T-cell (primary cell): Measurements from ENCODE around the gene ADAM19. TPM values are rescaled to one million over a fixed set of nuclear protein-coding genes. Genes with fewer than 3 reads are reported as not detected.

Experiments used
- ATAC-seq, 4 experiments: fragments of 200-7000 bp in 3 of 4; fragments of 150-1000 bp in 1 of 4; cut with Tn5 transposase; replicated peaks in 1 of 4; 1 replicate in 3 of 4; 2 replicates in 1 of 4; pipeline ENCODE4 v1.10.0; 2021; ENCODE audit warnings: moderate library complexity in 3 of 4, mild to moderate bottlenecking in 2 of 4, moderate number of reproducible peaks in 1 of 4
- CTCF ChIA-PET, 2 donors: fragments of 300-600 bp; sonication (Branson Sonifier 250); formaldehyde crosslinking; loops; one replicate each; lab custom pipeline; 2022; ENCODE audit warnings: antibody characterized with exemption in 2 of 2; lab: Charles Lee
- POLR2A ChIA-PET, 2 donors: fragments of 300-600 bp; sonication (Branson Sonifier 250); formaldehyde crosslinking; loops; one replicate each; lab custom pipeline; 2022; ENCODE audit warnings: antibody characterized with exemption in 2 of 2; lab: Charles Lee
- DNase-seq, 35 experiments: peaks; one replicate each; pipeline versions ENCODE4 v3.0.0 to v3.0.0-alpha.2; 2013 to 2023
- H3K27ac ChIP-seq: one replicate; pipeline ENCODE4 v1.5.1; 2013; ENCODE audit warnings: low read length
- H3K27me3 ChIP-seq, 2 experiments: replicated peaks in 1 of 2; 1 replicate in 1 of 2; 2 replicates in 1 of 2; pipeline versions ENCODE4 v1.6.1 to v1.7.0; 2013; ENCODE audit warnings: low read length in 1 of 2, mixed read lengths in 1 of 2; ENCODE audit not compliant: control insufficient read depth in 2 of 2, insufficient read depth in 2 of 2; ENCODE audit errors: extremely low read depth in 1 of 2
- H3K36me3 ChIP-seq, 2 donors: 1 replicate in 1 of 2; 2 replicates in 1 of 2; pipeline versions ENCODE4 v1.6.1 to v1.7.0; 2013; ENCODE audit warnings: low read length in 1 of 2; ENCODE audit not compliant: control insufficient read depth in 2 of 2, insufficient read depth in 1 of 2; ENCODE audit errors: extremely low read depth in 1 of 2
- H3K4me1 ChIP-seq, 2 experiments: 1 replicate in 1 of 2; 2 replicates in 1 of 2; pipeline versions ENCODE4 v1.6.1 to v1.7.0; 2013; ENCODE audit warnings: low read length in 2 of 2, mixed read lengths in 1 of 2; ENCODE audit not compliant: insufficient read depth in 2 of 2, control insufficient read depth in 1 of 2; ENCODE audit errors: extremely low read depth in 1 of 2
- H3K4me3 ChIP-seq, 2 donors: 1 replicate in 1 of 2; 2 replicates in 1 of 2; pipeline versions ENCODE4 v1.5.1 to v1.7.0; 2013; ENCODE audit warnings: mild to moderate bottlenecking in 2 of 2, low read length in 1 of 2, moderate library complexity in 1 of 2; ENCODE audit not compliant: control insufficient read depth in 1 of 2; ENCODE audit errors: extremely low read depth in 1 of 2
- H3K9me3 ChIP-seq: 2 replicates; pipeline ENCODE4 v1.7.0; 2013
- H3K27ac Mint-ChIP-seq, 2 donors: one replicate each; pipeline ENCODE4 v1.8.0; 2020 to 2021; ENCODE audit warnings: mild to moderate bottlenecking in 2 of 2, mixed read lengths in 2 of 2
- H3K27me3 Mint-ChIP-seq, 2 donors: one replicate each; pipeline ENCODE4 v1.8.0; 2021 to 2022; ENCODE audit warnings: mixed read lengths in 2 of 2
- H3K36me3 Mint-ChIP-seq: one replicate; pipeline ENCODE4 v1.8.0; 2021; ENCODE audit warnings: mixed read lengths
- H3K4me1 Mint-ChIP-seq, 3 donors: one replicate each; pipeline ENCODE4 v1.8.0; 2020 to 2022; ENCODE audit warnings: mixed read lengths in 3 of 3, mild to moderate bottlenecking in 1 of 3
- H3K4me3 Mint-ChIP-seq, 3 donors: one replicate each; pipeline ENCODE4 v1.8.0; 2020 to 2022; ENCODE audit warnings: mild to moderate bottlenecking in 3 of 3, mixed read lengths in 3 of 3, moderate library complexity in 3 of 3
- H3K9me3 Mint-ChIP-seq, 3 donors: one replicate each; pipeline ENCODE4 v1.8.0; 2020 to 2022; ENCODE audit warnings: mixed read lengths in 3 of 3
- WGBS: methylation state at CpG from one replicate; pipeline ENCODE4 v1.1.5; 2013; ENCODE audit warnings: missing lambda C conversion rate; ENCODE audit not compliant: insufficient coverage; 5-methylcytosine and 5-hydroxymethylcytosine counted together
- total RNA-seq, 35 experiments: library from RNA in 6 of 35; stranded (reverse) in 6 of 35; fragments of 120-200 nt in 1 of 35; gene quantifications; one replicate each; pipeline versions ENCODE4 v1.2.1 to v1.2.4 and lab custom pipeline; 2013 to 2026

ADAM19 gene
- total RNA-seq, 5 donors from 2014 or later (not counting 1 experiment from before 2014, with no cell fraction given) = 30.7 to 64.1 (median 41.8) TPM

DNA sequence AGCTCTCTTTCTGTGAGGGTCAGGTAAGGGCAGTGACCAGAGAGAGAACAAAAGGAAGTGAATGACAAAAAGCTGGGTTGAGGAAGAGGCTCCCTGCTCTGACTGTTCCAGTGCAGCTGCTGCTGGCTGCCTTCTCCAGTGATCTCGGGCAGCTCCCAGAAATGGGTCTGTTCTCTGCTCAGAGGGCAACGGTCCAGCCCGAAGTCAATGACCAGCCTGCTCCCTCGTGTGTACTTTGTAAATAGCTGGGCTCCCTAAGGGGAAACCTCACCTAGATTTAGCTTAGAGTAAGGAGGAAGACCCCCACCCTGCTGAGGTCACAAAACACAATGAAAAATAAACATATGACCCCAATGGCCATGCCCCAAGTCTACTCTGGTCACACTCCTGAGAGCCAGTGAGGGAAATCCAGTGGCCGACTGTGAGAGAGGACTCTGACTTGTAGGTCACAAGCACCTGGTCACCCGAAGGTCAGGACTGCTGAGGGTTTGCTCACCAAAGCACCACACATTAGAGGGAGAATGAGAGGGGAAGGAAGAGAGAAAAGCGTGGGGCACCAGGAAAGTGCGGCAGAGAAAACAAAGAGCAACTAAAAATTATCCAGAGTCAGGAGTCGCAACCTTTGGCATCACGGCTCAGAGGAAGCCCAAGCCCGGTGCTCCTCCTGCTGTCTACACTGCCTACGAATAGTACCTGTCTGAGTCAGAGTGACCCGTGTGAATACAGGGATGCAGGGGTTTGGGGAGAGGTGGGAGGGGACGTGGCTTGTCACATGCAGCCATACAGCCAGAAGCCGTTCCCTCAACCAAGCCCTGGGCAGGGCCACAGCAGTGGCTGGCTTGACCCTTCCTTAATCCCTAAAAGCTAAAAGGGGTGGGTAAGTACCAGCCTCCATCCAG is 95.7 kb downstream of the ADAM19 start:
- ChIA-PET CTCF (interaction anchor here (0.9 to 1.1 kb wide), 2 partner anchors 23 to 34 kb away, joined by 3 read pairs; no protein-coding TSS in a partner anchor), POLR2A (no interaction called here)
- no peak overlapping the region for H3K27ac ChIP-seq
- Mint-ChIP-seq H3K27me3 (no peaks in the 10 kb centered on the region), H3K4me3 (no peak overlapping the region), H3K9me3 (no peaks in the 10 kb centered on the region), H3K27ac (peak overlapping the region; percentile 11 to 80), H3K4me1 (peaks cover 0 to 50% (median 9%) of the 10 kb centered on the region in 3 donors), H3K36me3 (peaks cover 45% of the 10 kb centered on the region)
- peaks cover 0 to 15% of the 10 kb centered on the region in 2 experiments for H3K4me1 ChIP-seq
- H3K36me3 ChIP-seq = peaks cover 0 to 17% of the 10 kb centered on the region in 2 donors
- no peak for ATAC-seq
- 83% methylated on average over 6 of the region's 15 CpGs for WGBS
- H3K4me3 ChIP-seq = no peak overlapping the region
- H3K9me3 ChIP-seq = no peaks in the 10 kb centered on the region
- no peaks in the 10 kb centered on the region for H3K27me3 ChIP-seq
- no peak for DNase-seq

DNA sequence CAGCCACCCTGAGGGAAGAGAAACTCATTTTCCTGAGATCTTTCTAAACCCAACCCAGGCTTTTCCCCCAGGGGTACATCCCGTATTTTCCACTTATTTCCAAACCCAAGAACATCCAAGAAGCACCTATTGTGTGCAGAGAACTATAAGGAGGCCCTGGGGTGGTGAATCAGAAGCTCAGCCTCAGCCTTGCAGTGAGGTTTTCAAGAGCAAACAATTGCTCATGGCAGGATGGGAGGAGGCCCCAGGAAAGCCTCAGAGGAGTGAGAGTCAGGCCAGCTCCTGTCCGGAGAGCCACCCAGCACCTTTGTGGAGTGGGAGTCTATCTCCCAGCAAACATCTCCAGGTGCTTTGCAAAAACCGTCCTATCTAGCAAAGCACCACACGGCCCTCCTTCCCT is 96.4 kb downstream of the ADAM19 start:
- H3K36me3 ChIP-seq = peaks cover 0 to 14% of the 10 kb centered on the region in 2 donors
- no peaks in the 10 kb centered on the region for H3K9me3 ChIP-seq
- H3K27me3 ChIP-seq = no peaks in the 10 kb centered on the region
- Mint-ChIP-seq H3K36me3 (peaks cover 43% of the 10 kb centered on the region), H3K27ac (peak overlapping the region; percentile 71 to 76), H3K4me3 (no peak overlapping the region), H3K4me1 (peaks cover 0 to 47% (median 9%) of the 10 kb centered on the region in 3 donors), H3K9me3 (no peaks in the 10 kb centered on the region), H3K27me3 (no peaks in the 10 kb centered on the region)
- DNase-seq (no peak), ATAC-seq (no peak)
- CTCF ChIA-PET = interaction anchor here (0.9 to 1.1 kb wide), 2 partner anchors 24 to 33 kb away, joined by 3 read pairs; no protein-coding TSS in a partner anchor
- POLR2A ChIA-PET = no interaction called here
- WGBS = no CpG with 5 or more reads among the region's 4 CpGs
- peak overlapping the region; percentile 11 for H3K27ac ChIP-seq
- H3K4me1 ChIP-seq = peaks cover 0 to 15% of the 10 kb centered on the region in 2 experiments
- no peak overlapping the region for H3K4me3 ChIP-seq

DNA sequence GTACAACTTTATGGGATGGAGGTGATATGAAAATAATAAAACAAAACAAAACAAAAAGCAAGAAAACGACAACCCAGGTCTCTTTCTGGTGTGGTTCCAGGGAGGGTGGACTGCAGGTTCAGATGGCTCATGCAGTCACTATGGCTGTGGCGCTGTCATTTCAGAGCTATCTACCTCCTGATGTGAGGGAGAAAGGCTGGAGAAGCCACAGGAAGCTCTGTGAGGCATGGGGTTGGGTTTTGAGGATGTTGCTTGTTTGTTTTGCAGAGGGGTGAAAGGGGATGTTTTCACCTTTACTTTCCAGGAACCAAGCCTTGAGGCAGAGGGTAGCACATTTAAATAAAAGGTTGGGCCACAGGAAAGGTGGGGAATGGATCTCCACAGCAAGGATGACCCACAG is 96.8 kb downstream of the ADAM19 start:
- Mint-ChIP-seq H3K36me3 (peaks cover 38% of the 10 kb centered on the region), H3K27ac (peak overlapping the region; percentile 71 to 76), H3K4me3 (no peak overlapping the region), H3K27me3 (no peaks in the 10 kb centered on the region), H3K4me1 (peaks cover 0 to 47% (median 9%) of the 10 kb centered on the region in 3 donors), H3K9me3 (no peaks in the 10 kb centered on the region)
- Histone ChIP-seq H3K4me3 (no peak overlapping the region), H3K27me3 (no peaks in the 10 kb centered on the region), H3K4me1 (peaks cover 0 to 15% of the 10 kb centered on the region in 2 experiments), H3K9me3 (no peaks in the 10 kb centered on the region), H3K36me3 (peaks cover 0 to 14% of the 10 kb centered on the region in 2 donors), H3K27ac (peak overlapping the region; percentile 11)
- CTCF ChIA-PET = interaction anchor here in 1 of 2 donors (1.1 kb wide), 1 partner anchor 24 kb away, joined by 3 read pairs; no protein-coding TSS in a partner anchor
- ATAC-seq = no peak
- POLR2A ChIA-PET = no interaction called here
- no peak for DNase-seq
- 100% methylated on average over 2 of the region's 2 CpGs for WGBS

DNA sequence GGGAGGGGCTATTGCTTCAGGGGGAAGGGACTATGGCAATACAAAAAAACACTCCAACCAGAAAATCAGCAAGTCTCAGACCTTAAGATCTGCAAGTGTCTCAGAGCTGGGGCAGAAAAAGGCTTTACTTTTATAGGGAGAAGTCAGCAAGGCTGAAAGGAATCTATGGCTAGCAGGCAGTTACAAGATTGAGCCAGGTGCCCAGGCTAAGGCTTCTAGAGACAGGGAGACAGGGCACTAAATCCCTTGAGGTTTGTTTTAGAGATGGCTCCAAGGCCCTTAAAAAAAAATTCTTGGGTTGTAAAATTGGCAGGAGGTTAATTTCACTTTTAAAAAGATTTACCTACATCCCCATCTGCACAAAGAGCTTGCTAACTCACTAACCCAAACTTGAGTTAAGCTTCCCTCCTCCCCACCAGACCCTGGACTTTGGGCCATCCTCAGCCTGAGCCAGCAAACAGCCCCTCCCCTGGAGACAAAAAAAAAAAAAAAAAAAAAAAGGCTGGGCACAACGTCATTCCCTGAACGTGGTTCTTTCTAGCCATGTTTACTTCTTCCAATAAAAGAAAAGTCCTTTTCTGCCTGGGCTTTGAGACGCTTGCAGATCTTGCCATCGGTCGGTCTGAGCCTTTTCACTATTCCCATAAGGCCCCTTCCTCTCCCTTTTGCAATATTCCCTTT is 97.6 kb downstream of the ADAM19 start:
- Mint-ChIP-seq H3K27me3 (no peaks in the 10 kb centered on the region), H3K4me1 (peaks cover 0 to 44% (median 9%) of the 10 kb centered on the region in 3 donors), H3K27ac (peak overlapping the region; percentile 58 to 76), H3K36me3 (peaks cover 34% of the 10 kb centered on the region), H3K4me3 (no peak overlapping the region), H3K9me3 (no peaks in the 10 kb centered on the region)
- no peak for ATAC-seq
- WGBS = 86% methylated on average over 4 of the region's 5 CpGs
- ChIA-PET CTCF (interaction anchor here in 1 of 2 donors (0.7 kb wide), 1 partner anchor 346 kb away, joined by 4 read pairs; no protein-coding TSS in a partner anchor), POLR2A (no interaction called here)
- Histone ChIP-seq H3K4me3 (no peak overlapping the region), H3K4me1 (peaks cover 0 to 15% of the 10 kb centered on the region in 2 experiments), H3K36me3 (peaks cover 0 to 9% of the 10 kb centered on the region in 2 donors), H3K27ac (no peak overlapping the region), H3K9me3 (no peaks in the 10 kb centered on the region), H3K27me3 (no peaks in the 10 kb centered on the region)
- DNase-seq = no peak

DNA sequence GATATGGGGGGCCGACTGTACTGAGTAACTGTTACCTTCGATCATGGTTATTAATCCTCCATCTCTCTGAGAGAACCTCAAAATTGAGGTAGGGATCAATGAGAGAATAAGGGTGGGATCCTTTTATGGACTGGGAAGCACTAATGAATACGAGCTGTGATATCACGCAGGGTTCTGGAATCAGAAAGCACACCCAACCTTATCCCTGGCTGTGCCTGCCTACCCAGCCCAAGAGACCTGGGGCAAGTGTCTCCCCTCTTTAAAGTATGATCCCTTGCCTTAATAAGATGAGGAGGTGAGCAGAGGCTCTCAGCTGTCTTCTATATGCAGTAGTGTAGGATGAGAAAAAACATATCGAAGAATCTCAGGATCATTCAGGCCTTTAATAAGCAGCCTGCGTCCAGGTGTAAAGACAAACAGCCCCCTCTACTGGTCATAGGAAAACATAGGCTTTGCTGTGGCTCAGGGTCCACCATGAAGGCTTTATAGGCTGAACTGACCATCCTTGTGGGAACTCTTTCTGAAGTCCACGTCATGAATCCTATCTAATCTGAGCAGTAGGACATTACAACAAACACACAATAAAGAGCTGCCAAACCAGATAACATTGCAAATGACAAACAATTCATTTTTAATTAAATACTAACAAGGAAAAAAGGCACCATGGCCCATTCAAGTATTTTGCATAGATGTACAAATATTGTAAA is 98.7 kb downstream of the ADAM19 start:
- CTCF ChIA-PET = no interaction called here
- Histone ChIP-seq H3K27ac (no peak overlapping the region), H3K4me3 (no peak overlapping the region), H3K27me3 (no peaks in the 10 kb centered on the region), H3K9me3 (no peaks in the 10 kb centered on the region), H3K4me1 (peaks cover 0 to 15% of the 10 kb centered on the region in 2 experiments), H3K36me3 (peaks cover 0 to 9% of the 10 kb centered on the region in 2 donors)
- H3K9me3 Mint-ChIP-seq = no peaks in the 10 kb centered on the region
- H3K27ac Mint-ChIP-seq = no peak overlapping the region
- H3K4me3 Mint-ChIP-seq = no peak overlapping the region
- H3K4me1 Mint-ChIP-seq = peaks cover 0 to 37% (median 9%) of the 10 kb centered on the region in 3 donors
- ATAC-seq (peak in 3 of 4 experiments; percentile 32 to 42 (median 38)), DNase-seq (peak in 3 of 35 experiments; percentile 4 to 60 (median 10))
- no CpG with 5 or more reads among the region's 7 CpGs for WGBS
- POLR2A ChIA-PET = interaction anchor here (0.5 to 0.6 kb wide), 2 partner anchors 380 to 617 kb away, joined by 3 to 7 read pairs; no protein-coding TSS in a partner anchor
- H3K36me3 Mint-ChIP-seq = peaks cover 33% of the 10 kb centered on the region
- H3K27me3 Mint-ChIP-seq = no peaks in the 10 kb centered on the region
